Measurements from ENCODE around the gene MED19.

Gene MED19

DNA sequence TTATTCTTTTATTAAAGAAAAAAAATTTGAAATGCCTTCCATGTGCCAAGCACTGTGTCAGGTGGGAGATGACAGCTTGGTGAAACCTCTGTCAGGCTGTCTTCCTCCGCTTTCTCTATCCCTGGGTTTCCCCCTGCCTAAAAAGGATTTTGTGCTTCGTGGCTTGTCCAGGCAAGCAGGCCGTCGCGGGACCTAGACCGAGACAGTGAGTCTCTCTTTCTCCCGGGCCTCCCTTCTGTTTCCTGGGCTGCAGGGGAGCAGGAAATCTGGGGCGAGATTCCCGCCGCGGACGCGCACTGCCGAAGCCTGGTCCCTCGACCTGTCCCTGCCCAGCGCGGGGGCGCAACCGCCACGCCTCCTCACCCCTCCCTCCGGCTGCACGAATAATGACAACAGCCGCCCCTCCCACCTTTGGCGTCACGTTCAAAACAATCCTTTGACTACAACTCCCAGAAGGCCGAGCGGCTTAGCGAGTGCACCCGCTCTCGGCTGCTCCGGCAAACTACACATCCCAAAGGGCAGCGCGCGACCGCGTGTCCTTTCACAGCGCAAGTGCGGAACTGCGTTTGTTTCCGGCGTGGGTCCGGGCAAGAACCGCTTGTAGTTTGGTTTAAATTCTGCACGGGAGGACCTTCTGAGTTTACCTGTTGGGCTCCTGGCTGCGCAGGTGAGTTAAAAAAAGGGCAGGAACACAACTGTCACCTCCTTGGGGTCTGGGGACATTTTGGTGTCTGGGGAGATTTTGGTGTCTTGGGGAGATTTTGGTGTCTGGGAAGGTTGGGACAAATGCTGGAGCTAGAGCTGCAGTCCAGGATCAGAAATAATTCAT is 54.6 kb downstream of the MED19 start, which contains the start of gene CLP1:
Gene CLP1 (plus strand): TSS at position 569 of the 829 bp plus-strand sequence. CDS start 1,715 bp downstream, outside the sequence.
- peak within 1 kb of the TSS; percentile 76 for H3K4me3 ChIP-seq (ENCODE audit: low read depth, low read length)
- DNase-seq (ENCODE audit: low read depth), result peak; percentile 96

GRCh38 chr11:57656885-57657193 is 55.2 kb downstream of the MED19 start:
- DNase-seq (ENCODE audit: low read depth), result no peak
- H3K4me3 ChIP-seq (ENCODE audit: low read depth, low read length), result peak overlapping the region; percentile 76
